ENCODE measurements around the gene BTBD7. TPM values are rescaled to one million over a fixed set of nuclear protein-coding genes. Genes with fewer than 3 reads are reported as not detected.

BTBD7 gene
- total and polyA plus RNA-seq, 8 donors: 5.7 to 99.2 (median 25.6) TPM

DNA sequence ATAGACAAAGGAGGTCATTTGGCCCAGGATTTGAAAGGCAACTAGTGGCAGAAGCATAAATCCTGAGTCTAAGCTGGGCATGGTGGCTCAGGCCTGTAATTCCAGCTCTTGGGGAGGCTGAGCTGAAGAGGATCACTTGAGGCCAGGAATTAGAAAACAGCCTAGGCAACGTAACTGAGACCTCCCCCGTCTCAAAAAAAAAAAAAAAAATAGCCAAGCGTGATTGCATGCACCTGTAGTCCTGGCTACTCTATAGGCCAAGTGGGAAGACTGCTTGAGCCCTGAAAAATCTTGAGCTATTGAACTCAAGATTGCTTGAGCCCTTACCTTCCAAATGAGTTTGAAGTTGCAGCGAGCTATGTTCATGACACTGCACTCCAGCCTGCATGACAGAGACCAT lies 133.8 kb downstream of the BTBD7 start:
- H3K36me3 ChIP-seq: peaks cover 0 to 5% (median 4%) of the 10 kb centered on the region in 4 donors
- intact Hi-C loops (cut with DNase I; ENCODE audit: low total_unique reads): no loop called here
- no peak for DNase-seq
- no peaks in the 10 kb centered on the region for H3K27me3 ChIP-seq
- no peak overlapping the region for H3K27ac ChIP-seq
- no peaks in the 10 kb centered on the region for H3K9me3 ChIP-seq
- WGBS, 5 donors: 89 to 97% (median 94%) methylated on average over 4 of the region's 4 CpGs
- no peak overlapping the region for H3K4me3 ChIP-seq
- no peak for TF ChIP-seq EP300 (IDR thresholded peaks at IDR 0.05)
- TF ChIP-seq POLR2A (IDR thresholded peaks at IDR 0.05): no peak
- TF ChIP-seq POLR2AphosphoS5 (IDR thresholded peaks at IDR 0.05): no peak
- TF ChIP-seq, protein P1, sequence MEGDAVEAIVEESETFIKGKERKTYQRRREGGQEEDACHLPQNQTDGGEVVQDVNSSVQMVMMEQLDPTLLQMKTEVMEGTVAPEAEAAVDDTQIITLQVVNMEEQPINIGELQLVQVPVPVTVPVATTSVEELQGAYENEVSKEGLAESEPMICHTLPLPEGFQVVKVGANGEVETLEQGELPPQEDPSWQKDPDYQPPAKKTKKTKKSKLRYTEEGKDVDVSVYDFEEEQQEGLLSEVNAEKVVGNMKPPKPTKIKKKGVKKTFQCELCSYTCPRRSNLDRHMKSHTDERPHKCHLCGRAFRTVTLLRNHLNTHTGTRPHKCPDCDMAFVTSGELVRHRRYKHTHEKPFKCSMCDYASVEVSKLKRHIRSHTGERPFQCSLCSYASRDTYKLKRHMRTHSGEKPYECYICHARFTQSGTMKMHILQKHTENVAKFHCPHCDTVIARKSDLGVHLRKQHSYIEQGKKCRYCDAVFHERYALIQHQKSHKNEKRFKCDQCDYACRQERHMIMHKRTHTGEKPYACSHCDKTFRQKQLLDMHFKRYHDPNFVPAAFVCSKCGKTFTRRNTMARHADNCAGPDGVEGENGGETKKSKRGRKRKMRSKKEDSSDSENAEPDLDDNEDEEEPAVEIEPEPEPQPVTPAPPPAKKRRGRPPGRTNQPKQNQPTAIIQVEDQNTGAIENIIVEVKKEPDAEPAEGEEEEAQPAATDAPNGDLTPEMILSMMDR (IDR thresholded peaks at IDR 0.05): no peak
- H3K4me1 ChIP-seq: peaks cover 0 to under 1% (median 0%) of the 10 kb centered on the region in 4 donors

DNA sequence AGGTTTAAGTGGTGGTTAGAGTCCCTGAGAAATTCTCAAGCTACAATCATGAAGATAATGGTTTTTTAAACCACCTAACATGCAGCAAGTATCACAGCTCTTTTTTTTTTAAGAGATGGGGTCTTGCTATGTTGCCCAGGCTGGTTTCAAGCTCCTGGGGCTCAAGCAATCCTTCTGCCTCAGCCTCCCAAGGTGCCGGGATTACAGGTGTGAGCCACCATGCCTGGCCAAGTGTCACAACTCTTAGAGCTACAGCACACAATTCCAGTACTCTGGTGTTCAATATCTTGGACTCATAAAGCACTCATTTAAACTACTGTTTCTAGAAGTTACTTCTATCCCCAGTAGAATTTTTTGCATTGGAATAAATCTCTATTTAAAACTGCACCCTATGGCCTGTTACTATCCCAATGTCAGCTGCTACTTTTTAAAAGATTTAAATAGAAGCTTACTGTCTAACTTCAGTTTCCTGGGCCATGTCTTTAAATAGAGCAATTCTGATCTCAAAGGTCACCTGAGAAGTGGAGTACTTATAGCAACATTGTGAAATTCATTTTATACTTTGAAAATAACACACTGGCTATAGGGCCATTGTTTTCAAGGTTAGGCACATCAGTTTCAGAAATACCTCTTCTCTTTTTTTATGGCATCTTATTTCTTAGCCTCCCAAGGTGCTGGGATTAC lies 137.4 kb downstream of the BTBD7 start:
- no peak for DNase-seq
- no peaks in the 10 kb centered on the region for H3K9me3 ChIP-seq
- no peak overlapping the region for H3K27ac ChIP-seq
- H3K4me3 ChIP-seq: no peak overlapping the region
- 87 to 100% (median 93%) methylated on average over 1 of the region's 1 CpG for WGBS, 5 donors
- H3K27me3 ChIP-seq: no peaks in the 10 kb centered on the region
- peaks cover 0 to 5% (median 4%) of the 10 kb centered on the region in 4 donors for H3K36me3 ChIP-seq
- TF ChIP-seq EP300 (IDR thresholded peaks at IDR 0.05): no peak
- TF ChIP-seq, protein P1 (IDR thresholded peaks at IDR 0.05): no peak
- TF ChIP-seq POLR2A (IDR thresholded peaks at IDR 0.05): no peak
- TF ChIP-seq POLR2AphosphoS5 (IDR thresholded peaks at IDR 0.05): no peak
- intact Hi-C loops (cut with DNase I; ENCODE audit: low total_unique reads): no loop called here
- H3K4me1 ChIP-seq: peaks cover 0 to 3% (median 0%) of the 10 kb centered on the region in 4 donors

Other genes with a start within 250 kb of the BTBD7 start
- gene ITPK1, start 217.1 kb downstream of the BTBD7 start, total RNA-seq: 10 to 100 TPM; 17.8 to 46.3 (median 29.5) TPM
- 10 to 100 TPM; 23.3 to 32.8 (median 28.4) TPM for gene ITPK1, start 217.1 kb downstream of the BTBD7 start, polyA plus RNA-seq
- 10 to 100 TPM in 2 of 5 donors, 1 to 10 TPM in 2, under 1 TPM in 1; 0.87 to 44.1 (median 9.4) TPM for gene MOAP1, start 148.1 kb downstream of the BTBD7 start, total RNA-seq
- gene MOAP1, start 148.1 kb downstream of the BTBD7 start, polyA plus RNA-seq: 10 to 100 TPM; 18.3 to 26.0 (median 20.1) TPM
- 10 to 100 TPM in 1 of 5 donors, 1 to 10 TPM in 2, under 1 TPM in 2; 0.87 to 11.6 (median 2.9) TPM for gene LYSET, start 147.7 kb downstream of the BTBD7 start, total RNA-seq
- 10 to 100 TPM; 19.3 to 23.8 (median 21.6) TPM for gene LYSET, start 147.7 kb downstream of the BTBD7 start, polyA plus RNA-seq
- gene GON7, start 126.0 kb downstream of the BTBD7 start, total RNA-seq: 10 to 100 TPM in 2 of 5 donors, 1 to 10 TPM in 3; 2.9 to 17.8 (median 4.9) TPM
- gene GON7, start 126.0 kb downstream of the BTBD7 start, polyA plus RNA-seq: 10 to 100 TPM; 17.6 to 36.0 (median 25.9) TPM
- 100 to 1,000 TPM in 1 of 5 donors, 10 to 100 TPM in 3, 1 to 10 TPM in 1; 8.8 to 124 (median 31.0) TPM for gene UBR7, start 125.8 kb downstream of the BTBD7 start, total RNA-seq
- gene UBR7, start 125.8 kb downstream of the BTBD7 start, polyA plus RNA-seq: 10 to 100 TPM; 11.9 to 16.5 (median 15.6) TPM
- not detected for gene COX8C, start 14.1 kb upstream of the BTBD7 start, total RNA-seq
- not detected for gene COX8C, start 14.1 kb upstream of the BTBD7 start, polyA plus RNA-seq
- 1 to 10 TPM in 2 of 5 donors, under 1 TPM in 1, not detected in 2; 0.45 to 1.9 (median 1.3) TPM for gene UNC79, start 97.9 kb upstream of the BTBD7 start, total RNA-seq
- under 1 TPM; under 0.01 to 0.25 (median 0.10) TPM for gene UNC79, start 97.9 kb upstream of the BTBD7 start, polyA plus RNA-seq

Data from stomach (tissue), 9 donors.